GM13976 (cell line): ENCODE results near the gene LGALS7.

ENCODE experiments used
- DNase-seq: peaks from one replicate; pipeline ENCODE4 v3.0.0; 2012; ENCODE audit warnings: low spot score
- in situ Hi-C: fragments of 300-500 bp; cut with MboI; formaldehyde crosslinking; loops from one replicate; pipeline ENCODE4 v1.12.0; 2022; ENCODE audit warnings: low sequenced_read_pairs, mixed read lengths, inconsistent platforms; ENCODE audit not compliant: unreplicated experiment
- TF ChIP-seq, protein P1 (sequence below): IDR thresholded peaks from 2 replicates; pipeline ENCODE4 v1.5.1; 2012; ENCODE audit warnings: borderline replicate concordance, mild to moderate bottlenecking; ENCODE audit not compliant: insufficient read depth; ENCODE audit errors: extremely low read depth, missing control alignments, control extremely low read depth

Gene LGALS7

DNA sequence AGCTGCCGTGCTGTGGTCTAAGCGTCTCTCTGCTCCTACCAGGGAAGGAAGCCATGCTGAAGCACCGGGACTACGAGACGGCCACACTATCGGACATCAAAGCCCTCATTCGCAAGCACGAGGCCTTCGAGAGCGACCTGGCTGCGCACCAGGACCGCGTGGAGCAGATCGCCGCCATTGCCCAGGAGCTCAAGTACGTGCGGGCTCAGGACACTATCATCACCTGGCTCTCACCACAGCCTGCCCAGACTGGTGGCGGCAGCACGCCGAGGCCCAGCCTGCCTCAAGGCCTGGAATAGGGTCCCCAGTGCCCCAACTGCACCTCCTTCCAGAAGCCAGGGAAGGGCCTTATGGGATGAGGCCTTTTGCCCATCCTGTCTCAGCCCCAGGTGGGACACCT lies 51.8 kb downstream of the LGALS7 start:
- in situ Hi-C loops, result no loop called here
- DNase-seq, result no peak
- TF ChIP-seq, protein P1, sequence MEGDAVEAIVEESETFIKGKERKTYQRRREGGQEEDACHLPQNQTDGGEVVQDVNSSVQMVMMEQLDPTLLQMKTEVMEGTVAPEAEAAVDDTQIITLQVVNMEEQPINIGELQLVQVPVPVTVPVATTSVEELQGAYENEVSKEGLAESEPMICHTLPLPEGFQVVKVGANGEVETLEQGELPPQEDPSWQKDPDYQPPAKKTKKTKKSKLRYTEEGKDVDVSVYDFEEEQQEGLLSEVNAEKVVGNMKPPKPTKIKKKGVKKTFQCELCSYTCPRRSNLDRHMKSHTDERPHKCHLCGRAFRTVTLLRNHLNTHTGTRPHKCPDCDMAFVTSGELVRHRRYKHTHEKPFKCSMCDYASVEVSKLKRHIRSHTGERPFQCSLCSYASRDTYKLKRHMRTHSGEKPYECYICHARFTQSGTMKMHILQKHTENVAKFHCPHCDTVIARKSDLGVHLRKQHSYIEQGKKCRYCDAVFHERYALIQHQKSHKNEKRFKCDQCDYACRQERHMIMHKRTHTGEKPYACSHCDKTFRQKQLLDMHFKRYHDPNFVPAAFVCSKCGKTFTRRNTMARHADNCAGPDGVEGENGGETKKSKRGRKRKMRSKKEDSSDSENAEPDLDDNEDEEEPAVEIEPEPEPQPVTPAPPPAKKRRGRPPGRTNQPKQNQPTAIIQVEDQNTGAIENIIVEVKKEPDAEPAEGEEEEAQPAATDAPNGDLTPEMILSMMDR, result no peak
